GM21825 (cell line): Measurements from ENCODE around the gene NKX2-1.
"Not testable (repeated sequence)": the region's sequence is repeated elsewhere in the genome, so short reads cannot be mapped to it uniquely, and the experiment has no call there.

Source experiments
- ATAC-seq: cut with Tn5 transposase; IDR thresholded peaks from one replicate; pipeline ENCODE4 v1.9.1; 2021; ENCODE audit warnings: mild to moderate bottlenecking, moderate library complexity; ENCODE audit not compliant: unreplicated experiment

NKX2-1 gene

DNA sequence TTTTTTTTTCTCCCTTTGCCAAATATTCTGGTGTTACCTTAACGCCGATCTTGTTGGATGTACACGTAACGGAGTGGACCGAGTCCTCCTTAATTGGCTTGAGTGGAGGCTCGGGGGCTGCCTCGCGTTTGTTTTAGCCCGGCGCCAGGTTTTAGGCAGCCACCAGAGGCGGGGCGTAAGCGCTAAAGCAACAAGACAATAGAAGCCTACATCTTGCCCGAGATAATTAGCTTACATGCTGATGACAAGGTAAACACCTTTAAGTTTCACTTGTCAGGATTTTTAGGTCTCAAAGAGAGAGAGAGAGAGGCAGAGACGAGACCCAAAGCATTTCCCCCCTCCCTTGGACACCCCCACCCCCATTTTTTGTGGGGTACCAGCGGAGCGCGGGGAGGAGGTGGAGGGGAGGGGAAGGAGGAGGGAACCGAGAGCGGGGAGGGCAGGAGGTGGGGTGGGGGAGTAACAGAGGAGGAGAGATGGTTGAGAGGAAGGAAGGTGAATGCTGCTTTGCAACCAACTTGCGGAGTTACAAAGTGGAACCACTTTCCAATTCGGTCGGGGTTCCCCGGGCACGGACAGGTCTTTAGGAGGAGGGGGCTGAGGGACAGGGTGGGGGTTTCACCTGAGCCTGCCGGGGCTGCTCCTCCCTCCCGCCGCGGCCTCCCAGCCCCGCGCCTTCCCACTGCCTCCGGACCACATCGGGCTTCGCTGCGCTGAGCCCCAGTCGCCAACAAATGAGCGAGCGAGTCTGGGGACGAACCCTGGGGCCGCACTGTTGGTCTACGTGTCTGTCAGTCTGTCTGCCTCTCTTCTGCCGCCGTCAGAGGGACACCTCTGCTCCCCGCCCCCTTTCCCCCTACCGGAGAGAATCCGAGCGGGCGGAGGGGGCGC lies at the start of gene NKX2-1:
Gene NKX2-1 (minus strand): TSS at position 802 of the 891 bp plus-strand sequence. CDS start 103 bp downstream, at position 699.
- ATAC-seq = no peak

GRCh38 chr14:36556811-36557433 lies 36.9 kb upstream of the NKX2-1 start:
- no peak for ATAC-seq

DNA sequence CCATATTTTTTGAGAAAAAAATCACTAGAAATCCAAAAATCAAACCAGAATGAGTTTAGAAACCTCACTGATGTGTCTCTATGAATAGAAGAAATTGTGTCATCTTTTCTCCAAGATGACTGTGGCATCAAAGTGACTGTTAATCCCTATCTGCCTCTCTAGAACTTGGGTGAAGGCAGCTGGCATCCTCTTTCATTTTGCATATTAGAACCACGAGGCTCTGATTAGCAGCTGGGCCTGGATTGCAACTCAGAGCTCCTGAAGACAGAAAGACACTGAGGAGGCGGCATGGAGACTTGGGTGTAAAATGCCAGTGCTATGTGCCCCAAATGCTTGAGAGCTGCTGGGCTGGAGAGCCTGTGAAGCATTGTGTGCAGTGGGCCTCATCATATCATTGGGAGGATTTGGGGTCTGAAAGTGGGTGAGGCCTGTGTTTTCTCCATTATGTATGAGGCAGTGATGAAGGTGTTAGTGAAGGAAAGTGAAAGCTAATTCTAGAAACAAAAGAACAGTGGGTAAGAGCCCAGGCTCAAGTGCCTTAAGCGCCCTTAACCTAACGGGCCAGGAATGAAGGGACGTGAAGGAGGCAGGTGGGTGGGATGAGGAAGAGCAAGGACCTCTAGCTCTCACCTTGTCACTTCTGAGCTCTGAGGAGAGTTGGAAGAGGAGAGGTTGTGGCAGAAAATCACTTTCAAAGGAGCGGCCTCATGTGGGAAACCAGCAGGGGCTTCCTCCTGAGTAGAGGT lies 36.1 kb upstream of the NKX2-1 start:
- no peak for ATAC-seq

- ATAC-seq = no peak
These were observed 33.7 kb upstream of the NKX2-1 start for GRCh38 chr14:36553656-36554260.

- no peak for ATAC-seq
These were observed 30.9 kb upstream of the NKX2-1 start for GRCh38 chr14:36550899-36551298.

DNA sequence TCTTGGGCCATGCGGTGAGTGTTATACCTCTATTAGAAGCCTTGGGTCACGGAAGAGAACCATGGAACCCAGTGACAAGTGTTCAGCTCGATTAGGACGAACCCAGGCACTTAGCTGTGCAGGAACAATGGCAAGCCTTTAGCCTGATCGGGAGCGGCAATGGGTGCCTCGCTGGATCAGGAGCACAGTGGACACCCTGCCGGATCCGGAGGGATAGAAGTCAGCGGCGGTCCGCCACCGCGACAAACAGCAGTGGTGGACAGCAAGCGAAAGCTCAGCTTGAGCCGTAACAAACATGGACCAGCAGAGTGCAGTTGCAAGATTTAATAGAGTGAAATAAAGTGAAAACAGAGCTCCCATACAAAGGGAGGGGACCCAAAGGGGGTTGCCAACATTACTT lies 24.2 kb upstream of the NKX2-1 start:
- ATAC-seq = not testable (repeated sequence)

DNA sequence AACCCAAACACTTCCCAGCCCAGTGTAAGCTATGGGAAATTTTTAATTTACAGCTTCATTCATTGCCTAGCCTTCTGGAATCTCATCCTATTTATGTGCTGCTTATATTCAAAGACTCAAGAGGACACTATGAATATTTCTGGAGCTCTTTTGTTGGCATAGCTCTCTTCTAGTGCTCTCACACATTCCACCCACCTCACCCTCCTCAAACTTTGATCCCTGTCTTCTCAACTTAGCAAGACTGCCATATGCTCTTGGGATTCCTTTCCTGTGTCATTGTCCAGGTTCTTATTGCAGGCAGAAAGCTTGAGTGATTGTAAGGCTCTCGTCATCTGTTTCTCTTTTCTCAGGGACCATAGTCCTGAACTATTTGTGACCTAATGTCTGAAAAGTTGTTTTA lies 18.0 kb upstream of the NKX2-1 start:
- ATAC-seq = no peak

GRCh38 chr14:36529062-36529461 lies 9.0 kb upstream of the NKX2-1 start:
- ATAC-seq = no peak

- no peak for ATAC-seq
These were observed 5.7 kb upstream of the NKX2-1 start for GRCh38 chr14:36525746-36526099.

- no peak for ATAC-seq
These were observed 5.1 kb upstream of the NKX2-1 start for GRCh38 chr14:36524874-36525745.

DNA sequence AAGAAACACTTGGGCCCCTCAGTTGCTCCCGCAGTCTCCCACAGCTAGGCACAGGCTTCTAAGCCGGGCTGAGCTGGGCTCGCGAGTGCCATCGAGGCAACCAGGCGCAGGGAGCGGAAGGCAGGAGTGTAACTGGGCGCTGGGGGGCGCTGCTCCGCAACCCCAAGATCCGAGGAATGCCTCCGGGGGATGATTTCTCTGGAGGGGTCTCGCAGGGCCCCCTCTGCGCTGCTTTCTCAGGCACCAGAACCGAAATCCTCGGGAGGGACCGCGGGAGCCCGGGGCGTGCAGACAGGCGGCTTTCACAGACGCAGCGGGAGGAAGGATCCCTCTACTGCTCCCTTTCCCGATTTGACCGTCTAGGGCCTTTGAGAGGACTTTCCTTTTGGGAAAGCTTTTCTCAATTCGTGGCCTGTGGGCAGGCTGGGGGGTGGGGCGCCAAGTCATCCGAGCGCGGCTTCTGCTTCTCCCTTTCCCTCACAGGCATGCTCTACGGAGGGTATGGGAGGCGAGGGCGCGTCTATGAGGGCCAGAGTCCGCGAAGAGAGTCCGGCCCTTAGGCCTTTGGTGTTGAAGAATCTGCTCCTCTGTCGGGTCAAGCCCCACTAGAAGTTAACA lies 4.3 kb upstream of the NKX2-1 start:
- ATAC-seq = no peak

GRCh38 chr14:36522972-36523715 lies 3.1 kb upstream of the NKX2-1 start:
- ATAC-seq = no peak

DNA sequence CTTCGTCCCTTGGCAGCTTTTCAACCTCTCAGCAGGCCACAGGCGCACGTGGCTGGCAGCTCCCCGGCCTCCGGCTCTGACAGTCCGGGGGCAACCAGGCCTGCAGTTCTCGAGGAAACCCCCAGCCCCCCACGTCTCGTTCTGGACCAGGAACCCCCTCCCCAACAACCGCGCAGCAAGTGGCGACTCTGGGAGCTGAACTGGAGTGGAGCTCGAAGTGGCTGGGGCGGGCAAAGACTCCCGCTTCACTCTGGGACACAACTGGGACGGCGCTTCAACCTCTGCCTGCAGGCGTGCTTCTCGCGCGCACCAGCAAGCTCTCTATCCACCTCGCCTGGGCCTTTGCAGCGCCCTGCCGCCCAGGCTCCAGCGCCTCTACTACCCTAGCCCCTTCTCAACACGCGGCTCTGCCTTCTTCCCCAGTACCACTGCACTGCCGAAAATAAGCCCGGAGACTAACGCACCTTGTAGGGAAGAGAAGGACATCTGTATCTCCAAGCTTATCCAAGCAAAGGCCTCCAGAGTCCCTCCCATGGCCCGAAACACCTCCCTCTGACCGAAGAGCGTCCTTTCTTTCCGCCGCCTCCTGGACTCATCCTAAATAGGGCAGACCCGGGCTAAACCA lies 2.4 kb upstream of the NKX2-1 start:
- no peak for ATAC-seq

GRCh38 chr14:36521598-36522345 lies 1.7 kb upstream of the NKX2-1 start:
- no peak for ATAC-seq

DNA sequence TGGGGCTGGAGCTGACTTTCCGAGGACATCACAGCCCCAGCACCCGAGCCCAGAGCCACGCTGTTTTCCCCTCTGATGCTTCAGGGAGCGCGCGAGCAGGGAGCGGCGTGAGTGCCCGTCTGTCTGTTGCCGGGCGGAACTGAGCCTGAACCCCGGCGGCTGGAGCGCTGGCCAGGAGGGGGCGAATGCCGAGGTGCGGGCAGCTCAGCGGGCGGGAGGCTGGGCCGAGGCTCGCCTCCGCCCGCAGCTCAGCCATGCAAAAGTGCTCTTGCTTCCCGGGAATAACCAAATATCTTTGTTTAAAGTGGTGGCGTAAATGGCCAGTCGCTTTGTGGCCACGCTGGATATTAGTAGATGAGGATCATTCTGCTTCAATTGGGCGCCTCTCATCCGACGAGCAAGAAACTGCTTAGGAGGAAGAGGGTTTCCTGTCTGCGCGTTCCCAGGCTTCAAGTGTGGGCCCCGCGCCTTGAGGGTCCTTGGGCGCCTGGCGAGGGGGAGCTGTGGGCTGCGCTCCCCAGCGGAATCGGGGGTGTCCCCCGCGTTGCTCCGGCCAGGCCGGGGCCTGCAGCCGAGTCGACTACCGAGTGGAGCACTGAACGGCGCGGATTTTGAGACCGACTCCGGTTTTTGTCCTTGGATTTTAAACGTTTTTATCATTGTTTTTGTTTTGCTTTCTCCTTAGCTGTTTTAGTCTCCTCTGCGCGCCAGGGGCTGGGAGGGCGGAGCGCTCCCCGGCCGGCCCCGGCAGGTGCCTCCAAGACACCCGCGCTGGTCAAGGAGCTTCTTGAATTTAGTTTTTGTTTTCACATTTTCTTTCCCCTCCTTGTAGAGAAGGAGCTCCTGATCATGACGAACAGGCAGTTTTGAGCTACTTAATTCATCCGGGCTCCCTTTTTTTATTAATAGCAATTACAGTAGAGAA lies 831 bp upstream of the NKX2-1 start:
- no peak for ATAC-seq

DNA sequence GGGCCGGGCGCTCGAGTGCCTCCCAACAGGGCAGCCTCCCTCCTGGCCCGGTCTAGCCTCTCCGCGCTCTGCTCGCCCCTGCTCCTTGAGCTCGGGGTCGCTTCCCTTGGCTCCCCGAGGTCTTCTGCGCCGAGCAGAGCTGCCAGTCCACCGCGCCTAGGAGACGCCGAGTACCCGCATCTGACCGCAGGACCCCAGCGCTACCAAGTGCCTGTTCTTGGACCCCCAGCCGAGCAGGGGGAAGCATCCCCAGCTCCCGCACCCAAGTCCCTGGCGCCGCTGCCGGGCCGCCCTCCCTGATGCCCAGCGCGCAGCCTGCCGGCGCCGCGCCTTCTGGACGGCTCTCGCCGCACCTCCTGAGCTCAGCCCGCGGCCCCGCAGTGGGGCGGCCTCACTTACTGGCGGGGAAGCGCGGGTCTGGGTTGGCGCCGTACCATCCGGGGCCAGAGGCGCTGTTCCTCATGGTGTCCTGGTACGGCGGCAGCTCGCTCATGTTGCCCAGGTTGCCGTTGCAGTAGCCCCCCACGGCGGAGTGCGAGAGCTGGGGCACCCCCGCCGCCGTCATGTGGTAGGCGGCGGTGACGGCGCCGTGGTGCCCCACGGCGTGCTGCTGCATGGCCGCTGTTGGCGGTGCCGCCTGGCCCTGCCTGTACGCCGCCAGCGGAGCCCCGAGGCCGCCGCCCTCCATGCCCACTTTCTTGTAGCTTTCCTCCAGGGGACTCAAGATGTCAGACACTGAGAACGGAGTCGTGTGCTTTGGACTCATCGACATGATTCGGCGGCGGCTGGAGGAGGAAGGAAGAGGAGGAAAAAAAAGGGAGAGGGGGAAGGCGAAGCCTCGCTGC lies 1.2 kb downstream of the NKX2-1 start:
- no peak for ATAC-seq
